OCI-LY7 (cell line): Measurements from ENCODE around the gene CIT.

ENCODE experiments used
- EZH2phosphoT487 ChIP-seq: fragments of 200-600 bp; sonication (generic); IDR thresholded peaks from 2 replicates; pipeline ENCODE4 v1.6.1; 2018; ENCODE audit warnings: low read depth, borderline replicate concordance, mild to moderate bottlenecking, mixed run types, antibody characterized with exemption, low read length, moderate library complexity, mixed read lengths
- TF ChIP-seq, protein P1 (sequence below): fragments of 200-600 bp; sonication (generic); conservative IDR thresholded peaks from 2 replicates; pipeline ENCODE4 v1.5.1; 2014; ENCODE audit warnings: mild to moderate bottlenecking, antibody characterized with exemption, low read length, moderate library complexity, mixed read lengths

DNA sequence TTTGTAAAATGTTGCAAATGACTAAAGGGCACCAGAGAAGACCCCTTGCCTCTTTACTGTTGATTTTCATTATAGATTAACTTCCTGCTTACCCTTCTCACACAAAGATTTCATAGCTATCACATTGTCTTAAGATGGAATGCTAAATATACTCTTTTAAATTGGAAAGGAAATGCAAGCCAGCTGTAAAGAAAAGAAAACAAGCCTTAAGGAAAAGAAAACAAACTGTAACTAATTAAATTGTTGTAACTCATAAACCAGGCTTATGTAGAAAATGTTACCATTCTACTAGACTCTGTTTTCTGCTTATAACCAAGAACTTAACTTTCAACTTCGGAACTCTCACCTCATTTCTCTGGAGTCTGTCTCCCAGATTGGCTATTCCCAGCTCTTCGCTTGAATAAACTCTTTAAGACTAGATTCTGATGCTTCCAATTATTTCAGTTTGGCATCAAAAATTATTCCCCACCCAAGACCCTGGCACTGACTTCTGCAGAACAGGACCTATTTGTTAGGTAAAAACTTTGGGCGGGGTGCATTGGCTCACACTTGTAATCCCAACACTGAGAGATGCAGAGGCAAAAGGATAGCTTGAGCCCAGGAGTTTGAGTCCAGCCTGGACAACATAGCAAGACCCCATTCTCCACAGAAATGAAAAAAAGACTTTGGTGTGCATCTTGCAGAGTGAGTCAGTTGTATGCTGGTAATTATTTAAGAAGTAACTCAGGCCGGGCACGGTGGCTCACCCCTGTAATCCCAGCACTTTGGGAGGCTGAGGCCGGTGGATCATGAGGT lies 36.6 kb upstream of the CIT start:
- TF ChIP-seq, protein P1, sequence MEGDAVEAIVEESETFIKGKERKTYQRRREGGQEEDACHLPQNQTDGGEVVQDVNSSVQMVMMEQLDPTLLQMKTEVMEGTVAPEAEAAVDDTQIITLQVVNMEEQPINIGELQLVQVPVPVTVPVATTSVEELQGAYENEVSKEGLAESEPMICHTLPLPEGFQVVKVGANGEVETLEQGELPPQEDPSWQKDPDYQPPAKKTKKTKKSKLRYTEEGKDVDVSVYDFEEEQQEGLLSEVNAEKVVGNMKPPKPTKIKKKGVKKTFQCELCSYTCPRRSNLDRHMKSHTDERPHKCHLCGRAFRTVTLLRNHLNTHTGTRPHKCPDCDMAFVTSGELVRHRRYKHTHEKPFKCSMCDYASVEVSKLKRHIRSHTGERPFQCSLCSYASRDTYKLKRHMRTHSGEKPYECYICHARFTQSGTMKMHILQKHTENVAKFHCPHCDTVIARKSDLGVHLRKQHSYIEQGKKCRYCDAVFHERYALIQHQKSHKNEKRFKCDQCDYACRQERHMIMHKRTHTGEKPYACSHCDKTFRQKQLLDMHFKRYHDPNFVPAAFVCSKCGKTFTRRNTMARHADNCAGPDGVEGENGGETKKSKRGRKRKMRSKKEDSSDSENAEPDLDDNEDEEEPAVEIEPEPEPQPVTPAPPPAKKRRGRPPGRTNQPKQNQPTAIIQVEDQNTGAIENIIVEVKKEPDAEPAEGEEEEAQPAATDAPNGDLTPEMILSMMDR, result no peak
- no peak for TF ChIP-seq EZH2phosphoT487
